GM19467 (cell line): ENCODE results near the gene POLK.
"Not testable (repeated sequence)": the region's sequence is repeated elsewhere in the genome, so short reads cannot be mapped to it uniquely, and the experiment has no call there.

ENCODE experiments used
- ATAC-seq: cut with Tn5 transposase; IDR thresholded peaks from one replicate; pipeline ENCODE4 v1.9.1; 2021; ENCODE audit warnings: mild to moderate bottlenecking, moderate library complexity; ENCODE audit not compliant: unreplicated experiment

Gene POLK

GRCh38 chr5:75607341-75607740, 95.7 kb downstream of the POLK start:
- not testable (repeated sequence) for ATAC-seq

DNA sequence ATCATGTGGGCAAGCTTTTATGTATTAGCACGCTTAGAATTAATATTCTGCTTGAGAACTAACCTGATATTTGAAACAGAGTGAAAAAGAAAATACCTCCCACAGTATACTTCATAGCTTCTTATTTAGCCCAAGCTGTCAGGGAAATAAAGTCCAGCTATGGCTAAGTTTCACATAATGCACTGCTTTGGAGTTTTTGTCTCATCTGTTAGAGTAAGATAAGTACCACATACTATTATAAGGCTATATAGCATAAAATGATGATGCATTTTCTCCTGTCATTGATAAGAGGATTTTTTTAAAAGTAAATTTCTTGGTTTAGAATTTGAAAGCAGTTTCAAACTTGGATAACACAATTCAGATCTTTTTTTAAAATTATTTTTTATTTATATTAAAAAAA, 97.2 kb downstream of the POLK start:
- ATAC-seq: no peak

GRCh38 chr5:75610201-75610600, 98.5 kb downstream of the POLK start:
- ATAC-seq: no peak

DNA sequence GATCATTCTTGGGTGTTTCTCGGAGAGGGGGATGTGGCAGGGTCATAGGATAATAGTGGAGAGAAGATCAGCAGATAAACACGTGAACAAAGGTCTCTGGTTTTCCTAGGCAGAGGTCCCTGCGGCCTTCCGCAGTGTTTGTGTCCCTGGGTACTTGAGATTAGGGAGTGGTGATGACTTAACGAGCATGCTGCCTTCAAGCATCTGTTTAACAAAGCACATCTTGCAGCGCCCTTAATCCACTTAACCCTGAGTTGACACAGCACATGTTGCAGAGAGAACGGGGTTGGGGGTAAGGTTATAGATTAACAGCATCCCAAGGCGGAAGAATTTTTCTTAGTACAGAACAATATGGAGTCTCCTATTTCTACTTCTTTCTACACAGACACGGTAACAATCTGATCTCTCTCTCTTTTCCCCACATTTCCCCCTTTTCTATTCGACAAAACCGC, 99.2 kb downstream of the POLK start:
- not testable (repeated sequence) for ATAC-seq

DNA sequence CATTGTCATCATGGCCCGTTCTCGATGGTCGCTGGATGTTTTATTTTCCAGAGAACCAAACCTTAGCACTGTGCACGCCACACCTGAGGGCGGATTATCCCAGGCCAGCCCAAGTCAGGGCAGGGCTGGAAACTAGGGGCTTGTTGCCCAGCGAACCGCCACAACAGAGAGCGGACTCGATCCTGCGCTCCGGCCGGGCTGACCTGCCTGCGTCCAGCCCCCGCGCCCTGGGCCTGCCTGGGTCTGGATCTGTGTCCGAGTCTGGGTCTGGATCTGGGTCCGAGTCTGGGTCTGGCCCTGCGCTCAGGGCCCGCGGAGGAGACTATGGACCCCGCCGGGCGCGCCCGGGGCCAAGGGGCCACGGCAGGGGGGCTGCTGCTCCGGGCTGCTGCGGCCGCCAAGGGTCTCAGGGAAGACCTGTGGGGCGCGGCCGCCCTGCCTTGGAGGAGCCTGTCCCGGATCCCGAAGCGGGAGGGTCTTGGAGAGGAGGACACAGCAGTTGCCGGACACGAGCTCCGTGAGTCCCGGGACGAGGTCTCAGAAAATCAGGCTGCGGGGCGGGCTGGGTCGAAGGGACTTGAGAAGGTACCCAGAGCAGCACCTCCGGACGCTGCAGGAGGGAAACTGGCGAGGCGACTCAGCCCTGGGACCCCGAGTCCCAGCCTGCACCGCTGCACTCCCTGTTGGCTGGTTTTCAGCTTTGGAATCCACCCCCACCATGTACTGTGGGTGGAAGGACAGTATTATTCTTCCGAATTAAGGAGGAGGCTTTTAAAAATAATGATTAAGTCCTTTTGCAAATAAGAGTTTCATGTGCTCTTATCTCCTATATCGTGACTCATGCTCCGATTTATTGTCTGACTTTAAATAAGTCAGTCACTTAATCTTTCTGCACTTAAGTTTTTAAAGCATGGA, 99.9 kb downstream of the POLK start, which contains the start of gene ANKDD1B:
Gene ANKDD1B (plus strand): TSS at position 143 of the 915 bp plus-strand sequence. CDS start 182 bp downstream, at position 325.
- ATAC-seq: no peak

GRCh38 chr5:75612226-75612569, 100.5 kb downstream of the POLK start:
- no peak for ATAC-seq

DNA sequence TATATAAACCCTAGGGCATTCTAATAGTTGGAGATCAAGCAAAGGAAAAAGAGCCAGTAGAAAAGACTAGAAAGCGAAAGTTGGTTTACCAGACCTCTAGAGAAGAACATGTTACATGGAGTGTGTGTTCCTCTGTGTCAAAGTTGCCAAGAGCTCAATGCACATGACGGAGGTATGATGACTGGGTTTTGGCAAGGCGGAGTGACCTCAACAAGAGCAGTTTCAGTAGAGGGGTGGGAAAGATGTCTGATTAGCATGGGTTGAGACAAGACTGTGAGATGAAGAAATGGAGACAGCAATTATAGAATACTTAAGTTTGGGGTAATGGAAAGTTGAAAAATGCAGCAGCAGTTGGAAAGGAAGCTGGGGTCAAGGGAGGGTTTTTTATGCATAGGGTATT, 101.2 kb downstream of the POLK start:
- no peak for ATAC-seq

DNA sequence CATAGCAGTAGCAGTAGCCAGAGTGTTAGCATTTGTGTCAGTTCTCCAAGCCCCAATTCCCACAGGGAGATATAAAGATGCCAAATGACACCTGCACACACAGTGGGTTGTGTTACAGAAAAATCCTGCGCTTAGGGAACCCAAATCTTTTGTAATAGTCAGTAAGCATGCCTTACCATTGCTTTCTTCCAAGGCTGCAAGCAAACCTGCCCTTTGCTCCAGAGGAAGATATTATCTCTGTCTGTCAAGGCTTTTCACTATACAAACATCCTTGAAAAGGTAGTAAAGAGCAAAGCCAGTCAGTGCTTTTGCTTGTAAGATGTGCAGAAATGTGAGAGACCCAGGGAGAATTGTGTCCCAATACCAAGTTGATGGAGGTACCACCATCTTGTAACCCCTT, 102.5 kb downstream of the POLK start:
- no peak for ATAC-seq

GRCh38 chr5:75616371-75616881, 104.7 kb downstream of the POLK start:
- no peak for ATAC-seq

GRCh38 chr5:75616971-75617621, 105.4 kb downstream of the POLK start:
- no peak for ATAC-seq

- ATAC-seq: no peak
Observed at GRCh38 chr5:75617736-75618352, 106.2 kb downstream of the POLK start.

GRCh38 chr5:75620184-75620959, 108.7 kb downstream of the POLK start:
- no peak for ATAC-seq

- ATAC-seq: no peak
Observed at GRCh38 chr5:75622564-75622963, 110.9 kb downstream of the POLK start.

- no peak for ATAC-seq
Observed at GRCh38 chr5:75623846-75624245, 112.2 kb downstream of the POLK start.

DNA sequence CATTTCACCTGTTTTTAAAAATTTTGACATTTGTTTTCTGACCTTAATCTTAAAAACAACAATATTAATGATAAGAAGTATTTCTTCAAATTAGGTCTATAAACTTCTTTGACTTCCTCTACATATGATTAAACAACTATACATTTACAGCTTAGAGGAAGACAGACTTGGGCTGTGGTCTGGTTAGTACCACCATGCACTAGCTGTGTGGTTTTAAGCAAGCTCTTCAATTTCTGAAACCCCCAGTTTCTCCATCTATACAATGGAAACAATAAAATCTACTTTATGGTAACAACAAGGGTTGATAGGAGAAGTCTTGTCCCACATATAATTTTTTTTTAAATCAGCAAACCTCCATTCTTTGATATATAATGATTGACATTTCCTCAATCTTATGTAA, 115.3 kb downstream of the POLK start:
- no peak for ATAC-seq

DNA sequence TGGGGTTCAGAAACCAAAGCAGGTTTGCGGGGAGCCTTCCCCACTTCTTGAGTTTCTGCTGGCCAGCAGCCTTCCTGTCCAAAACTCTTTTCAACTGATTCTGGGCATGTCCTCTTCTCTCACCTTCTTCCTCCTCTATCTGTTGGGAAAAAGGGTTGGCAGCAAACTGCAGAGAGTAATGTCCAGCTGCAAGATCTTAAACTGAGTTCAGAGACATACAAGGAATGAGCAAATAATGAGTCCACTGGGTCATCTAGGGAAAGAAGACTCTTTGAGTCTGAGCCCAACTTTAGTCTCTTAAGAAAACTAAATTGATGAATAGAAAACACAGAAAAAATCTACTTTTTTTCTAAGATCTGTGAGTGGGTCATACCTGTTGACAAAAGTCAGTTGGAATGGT, 116.1 kb downstream of the POLK start:
- ATAC-seq: no peak

GRCh38 chr5:75630875-75631274, 119.2 kb downstream of the POLK start:
- no peak for ATAC-seq

- no peak for ATAC-seq
Observed at GRCh38 chr5:75632321-75632720, 120.6 kb downstream of the POLK start.

DNA sequence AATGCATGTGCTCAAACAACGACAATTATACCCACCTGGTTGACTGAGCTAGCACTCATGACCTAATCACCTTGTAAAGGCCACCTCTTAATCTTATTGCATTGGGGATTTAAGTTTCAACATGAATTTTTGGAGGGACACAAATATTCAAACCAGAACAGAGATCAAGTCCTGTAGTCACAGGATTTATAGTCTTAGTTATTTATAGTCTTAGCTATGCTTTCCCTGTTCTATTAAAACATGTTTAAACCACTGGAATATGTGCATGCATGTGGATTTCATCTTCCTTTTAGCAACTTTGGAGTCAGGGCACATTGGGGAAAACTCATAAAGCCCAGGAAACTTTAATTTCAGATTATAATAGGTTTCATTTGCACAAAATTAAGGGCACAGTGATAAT, 126.3 kb downstream of the POLK start:
- no peak for ATAC-seq

DNA sequence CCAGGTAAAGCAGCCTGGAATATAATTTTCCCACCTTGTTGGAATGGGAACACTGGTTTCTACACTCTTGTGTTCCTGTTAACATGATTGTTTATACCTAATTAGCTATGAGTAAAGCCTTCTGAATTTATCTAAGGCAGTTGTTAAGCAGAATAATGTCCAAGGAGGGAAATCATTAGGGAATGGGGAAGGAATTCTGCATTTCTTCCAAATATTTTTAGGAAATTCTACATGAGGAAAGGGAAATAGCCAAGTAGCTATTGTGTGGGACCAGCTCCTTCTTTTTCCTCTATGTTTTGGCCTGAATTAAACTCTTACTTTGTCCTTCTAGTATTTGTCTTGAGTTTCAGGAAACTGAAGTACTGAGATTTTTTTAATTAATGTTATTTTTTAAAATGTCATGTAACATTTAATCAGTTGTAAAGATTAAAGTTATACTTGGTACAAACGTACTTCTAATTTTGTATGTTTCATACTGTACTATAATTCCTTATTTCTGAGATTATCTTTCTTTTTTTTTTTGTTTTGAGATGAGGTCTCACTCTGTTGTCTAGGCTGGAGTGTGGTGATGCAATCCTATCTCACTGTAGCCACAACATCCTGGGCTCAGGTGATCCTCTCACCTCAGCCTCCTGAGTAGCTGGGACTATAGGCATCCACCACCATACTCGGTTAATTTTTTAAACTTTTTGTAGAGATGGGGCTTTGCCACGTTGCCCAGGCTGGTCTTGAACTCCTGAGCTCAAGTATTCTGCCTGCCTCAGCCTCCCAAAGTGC, 128.0 kb downstream of the POLK start:
- ATAC-seq: no peak
